ENCODE results near the gene CROCC.
A peak's percentile ranks its signal among the peaks of the same experiment; 100 is the strongest.
"Not testable (repeated sequence)": the region's sequence is repeated elsewhere in the genome, so short reads cannot be mapped to it uniquely, and the experiment has no call there.

The CROCC gene

GRCh38 chr1:16900751-16901150, 21.0 kb upstream of the CROCC start:
- no peak overlapping the region for H3K4me3 ChIP-seq (ENCODE audit: control insufficient read depth, low read depth, low read length)
- DNase-seq (ENCODE audit: low read depth) = no peak
- TF ChIP-seq CTCF (conservative IDR thresholded peaks at IDR 0.05; ENCODE audit: control insufficient read depth, insufficient read depth, low read depth, low read length) = peak; percentile 38

GRCh38 chr1:16901371-16901770, 20.4 kb upstream of the CROCC start:
- H3K4me3 ChIP-seq (ENCODE audit: control insufficient read depth, low read depth, low read length); DNase-seq (ENCODE audit: low read depth): not testable (repeated sequence)

- DNase-seq (ENCODE audit: low read depth) = peak; percentile 86
- no peak for TF ChIP-seq CTCF (conservative IDR thresholded peaks at IDR 0.05; ENCODE audit: control insufficient read depth, insufficient read depth, low read depth, low read length)
- no peak overlapping the region for H3K4me3 ChIP-seq (ENCODE audit: control insufficient read depth, low read depth, low read length)
These were observed 18.7 kb upstream of the CROCC start for GRCh38 chr1:16903054-16903453.

GRCh38 chr1:16903458-16903796, 18.3 kb upstream of the CROCC start:
- no peak for DNase-seq (ENCODE audit: low read depth)
- no peak for TF ChIP-seq CTCF (conservative IDR thresholded peaks at IDR 0.05; ENCODE audit: control insufficient read depth, insufficient read depth, low read depth, low read length)

GRCh38 chr1:16904560-16905109, 17.1 kb upstream of the CROCC start:
- peak overlapping the region; percentile 85 for H3K4me3 ChIP-seq (ENCODE audit: control insufficient read depth, low read depth, low read length)
- peak; percentile 100 for DNase-seq (ENCODE audit: low read depth)
- no peak for TF ChIP-seq CTCF (conservative IDR thresholded peaks at IDR 0.05; ENCODE audit: control insufficient read depth, insufficient read depth, low read depth, low read length)

More at GRCh38 chr1:16903458-16903796, 18.3 kb upstream of the CROCC start:
- peak overlapping the region; percentile 85 for H3K4me3 ChIP-seq (ENCODE audit: control insufficient read depth, low read depth, low read length)

- peak; percentile 90 for DNase-seq (ENCODE audit: low read depth)
- no peak for TF ChIP-seq CTCF (conservative IDR thresholded peaks at IDR 0.05; ENCODE audit: control insufficient read depth, insufficient read depth, low read depth, low read length)
These were observed 16.4 kb upstream of the CROCC start for GRCh38 chr1:16905110-16905867.

GRCh38 chr1:16905868-16906702, 15.6 kb upstream of the CROCC start:
- no peak overlapping the region for H3K4me3 ChIP-seq (ENCODE audit: control insufficient read depth, low read depth, low read length)
- TF ChIP-seq CTCF (conservative IDR thresholded peaks at IDR 0.05; ENCODE audit: control insufficient read depth, insufficient read depth, low read depth, low read length) = no peak
- DNase-seq (ENCODE audit: low read depth) = peak; percentile 64

More at GRCh38 chr1:16905110-16905867, 16.4 kb upstream of the CROCC start:
- H3K4me3 ChIP-seq (ENCODE audit: control insufficient read depth, low read depth, low read length) = peak overlapping the region; percentile 85

All from fibroblast of mammary gland (primary cell).